Stomach (tissue), 4 donors: Measurements from ENCODE around the gene ACACB.

Experiments
- CTCF ChIP-seq, 7 experiments: fragments of 450-650 bp in 4 of 7; fragments of 200-600 bp in 3 of 7; sonication (generic) in 3 of 7; IDR thresholded peaks; one replicate each; pipeline ENCODE4 v1.5.1; 2016 to 2019; ENCODE audit warnings: antibody characterized with exemption in 7 of 7, control low read depth in 2 of 7, mild to moderate bottlenecking in 1 of 7
- EP300 ChIP-seq: sonication (generic); formaldehyde crosslinking; IDR thresholded peaks from one replicate; pipeline ENCODE4 v1.6.1; 2017; ENCODE audit warnings: antibody characterized with exemption

- TF ChIP-seq CTCF (IDR thresholded peaks at IDR 0.05) (no peak), EP300 (no peak)
These were observed 170.3 kb downstream of the ACACB start for GRCh38 chr12:109286652-109287051.
